ENCODE results near the gene PTPN1. TPM values are rescaled to one million over a fixed set of nuclear protein-coding genes. Genes with fewer than 3 reads are reported as not detected.

The PTPN1 gene
- total and polyA plus RNA-seq, 4 donors, result 5.8 to 10.6 (median 9.7) TPM

DNA sequence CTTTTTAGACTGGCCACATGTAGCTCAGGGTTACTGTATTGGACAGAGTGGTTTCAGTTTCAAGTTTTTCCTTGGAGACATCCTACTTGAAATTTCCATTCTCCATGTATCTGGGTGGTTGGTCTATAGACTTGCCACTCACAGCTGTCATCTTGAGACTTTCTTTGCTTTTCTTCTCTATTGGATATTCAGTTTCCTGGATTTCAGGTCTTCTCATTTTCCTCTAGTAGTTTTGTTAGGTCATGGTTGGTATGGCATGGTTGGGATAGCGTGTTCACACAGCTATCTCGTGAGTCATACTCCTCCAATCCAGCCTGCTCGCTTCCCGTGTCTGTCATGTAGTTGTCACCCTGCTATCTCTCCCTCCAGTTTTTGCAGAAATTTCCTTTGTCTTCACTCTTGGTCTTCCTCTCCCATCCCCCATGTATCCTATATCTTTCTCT, 48.3 kb downstream of the PTPN1 start:
- no peak overlapping the region for H3K9ac ChIP-seq (ENCODE audit: low read depth in 1 of 2, low read length in 2 of 2)
- no peak overlapping the region for H3K4me3 ChIP-seq (ENCODE audit: low read depth in 1 of 3, low read length in 3 of 3)
- DNase-seq (ENCODE audit: low spot score), result no peak
- no peak overlapping the region for H3K27ac ChIP-seq (ENCODE audit: low read depth in 1 of 2, low read length in 2 of 2)
- peaks cover 0 to 10% (median 2%) of the 10 kb centered on the region in 4 donors for H3K4me1 ChIP-seq (ENCODE audit: control insufficient read depth in 4 of 4, insufficient read depth in 4 of 4, low read length in 3 of 4)
- H3K36me3 ChIP-seq (ENCODE audit: control insufficient read depth in 4 of 4, insufficient read depth in 3 of 4, low read depth in 1 of 4, low read length in 3 of 4), result peaks cover 2 to 10% (median 3%) of the 10 kb centered on the region in 4 donors
- no peaks in the 10 kb centered on the region for H3K27me3 ChIP-seq (ENCODE audit: control insufficient read depth in 4 of 4, insufficient read depth in 4 of 4, low read length in 3 of 4)
- TF ChIP-seq, protein P1, sequence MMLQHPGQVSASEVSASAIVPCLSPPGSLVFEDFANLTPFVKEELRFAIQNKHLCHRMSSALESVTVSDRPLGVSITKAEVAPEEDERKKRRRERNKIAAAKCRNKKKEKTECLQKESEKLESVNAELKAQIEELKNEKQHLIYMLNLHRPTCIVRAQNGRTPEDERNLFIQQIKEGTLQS (IDR thresholded peaks at IDR 0.05), result no peak
- TF ChIP-seq FOXA1 (IDR thresholded peaks at IDR 0.05) (no peak), JUND (IDR thresholded peaks at IDR 0.05) (no peak), CTCF (IDR thresholded peaks at IDR 0.05; ENCODE audit: low read depth, low read length, missing input control) (no peak), NR2F2 (IDR thresholded peaks at IDR 0.05) (no peak), REST (IDR thresholded peaks at IDR 0.05) (no peak), HNF4G (IDR thresholded peaks at IDR 0.05) (no peak), YY1 (IDR thresholded peaks at IDR 0.05) (no peak), EGR1 (IDR thresholded peaks at IDR 0.05; ENCODE audit: low read depth in 2 of 2) (no peak), TAF1 (conservative IDR thresholded peaks at IDR 0.05) (no peak), GABPA (IDR thresholded peaks at IDR 0.05 in 1 of 2, conservative IDR thresholded peaks at IDR 0.05 in 1 of 2) (no peak), HNF4A (conservative IDR thresholded peaks at IDR 0.05) (no peak), FOXA2 (IDR thresholded peaks at IDR 0.05) (no peak), MAX (IDR thresholded peaks at IDR 0.05) (no peak), RXRA (IDR thresholded peaks at IDR 0.05) (no peak), SP1 (IDR thresholded peaks at IDR 0.05) (no peak), RAD21 (IDR thresholded peaks at IDR 0.05) (no peak)
- TF ChIP-seq, protein P2, sequence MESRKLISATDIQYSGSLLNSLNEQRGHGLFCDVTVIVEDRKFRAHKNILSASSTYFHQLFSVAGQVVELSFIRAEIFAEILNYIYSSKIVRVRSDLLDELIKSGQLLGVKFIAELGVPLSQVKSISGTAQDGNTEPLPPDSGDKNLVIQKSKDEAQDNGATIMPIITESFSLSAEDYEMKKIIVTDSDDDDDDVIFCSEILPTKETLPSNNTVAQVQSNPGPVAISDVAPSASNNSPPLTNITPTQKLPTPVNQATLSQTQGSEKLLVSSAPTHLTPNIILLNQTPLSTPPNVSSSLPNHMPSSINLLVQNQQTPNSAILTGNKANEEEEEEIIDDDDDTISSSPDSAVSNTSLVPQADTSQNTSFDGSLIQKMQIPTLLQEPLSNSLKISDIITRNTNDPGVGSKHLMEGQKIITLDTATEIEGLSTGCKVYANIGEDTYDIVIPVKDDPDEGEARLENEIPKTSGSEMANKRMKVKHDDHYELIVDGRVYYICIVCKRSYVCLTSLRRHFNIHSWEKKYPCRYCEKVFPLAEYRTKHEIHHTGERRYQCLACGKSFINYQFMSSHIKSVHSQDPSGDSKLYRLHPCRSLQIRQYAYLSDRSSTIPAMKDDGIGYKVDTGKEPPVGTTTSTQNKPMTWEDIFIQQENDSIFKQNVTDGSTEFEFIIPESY (IDR thresholded peaks at IDR 0.05), result no peak
- WGBS, result 77% methylated on average over 4 of the region's 4 CpGs
- H3K9me3 ChIP-seq (ENCODE audit: control insufficient read depth in 4 of 4, low read length in 3 of 4), result no peaks in the 10 kb centered on the region
